PC-9 (cell line): Measurements from ENCODE around the gene S100A5.

Experiments
- EZH2 ChIP-seq: fragments of 200-600 bp; sonication (generic); IDR thresholded peaks from 2 replicates; pipeline ENCODE4 v1.8.0; 2017; ENCODE audit warnings: antibody characterized with exemption, low read depth
- TF ChIP-seq, protein P1 (sequence below): fragments of 200-600 bp; sonication (generic); conservative IDR thresholded peaks from 2 replicates; pipeline ENCODE4 v1.6.1; 2017; ENCODE audit warnings: mixed run types, antibody characterized with exemption, mild to moderate bottlenecking, moderate library complexity

- TF ChIP-seq, protein P1, sequence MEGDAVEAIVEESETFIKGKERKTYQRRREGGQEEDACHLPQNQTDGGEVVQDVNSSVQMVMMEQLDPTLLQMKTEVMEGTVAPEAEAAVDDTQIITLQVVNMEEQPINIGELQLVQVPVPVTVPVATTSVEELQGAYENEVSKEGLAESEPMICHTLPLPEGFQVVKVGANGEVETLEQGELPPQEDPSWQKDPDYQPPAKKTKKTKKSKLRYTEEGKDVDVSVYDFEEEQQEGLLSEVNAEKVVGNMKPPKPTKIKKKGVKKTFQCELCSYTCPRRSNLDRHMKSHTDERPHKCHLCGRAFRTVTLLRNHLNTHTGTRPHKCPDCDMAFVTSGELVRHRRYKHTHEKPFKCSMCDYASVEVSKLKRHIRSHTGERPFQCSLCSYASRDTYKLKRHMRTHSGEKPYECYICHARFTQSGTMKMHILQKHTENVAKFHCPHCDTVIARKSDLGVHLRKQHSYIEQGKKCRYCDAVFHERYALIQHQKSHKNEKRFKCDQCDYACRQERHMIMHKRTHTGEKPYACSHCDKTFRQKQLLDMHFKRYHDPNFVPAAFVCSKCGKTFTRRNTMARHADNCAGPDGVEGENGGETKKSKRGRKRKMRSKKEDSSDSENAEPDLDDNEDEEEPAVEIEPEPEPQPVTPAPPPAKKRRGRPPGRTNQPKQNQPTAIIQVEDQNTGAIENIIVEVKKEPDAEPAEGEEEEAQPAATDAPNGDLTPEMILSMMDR: no peak
- no peak for TF ChIP-seq EZH2
These were observed 45.2 kb downstream of the S100A5 start for GRCh38 chr1:153495536-153495935.
